GM21367 (cell line): ENCODE data around the gene VSTM1.

Experiments
- ATAC-seq: cut with Tn5 transposase; IDR thresholded peaks from one replicate; pipeline ENCODE4 v1.9.1; 2021; ENCODE audit not compliant: unreplicated experiment

The VSTM1 gene

GRCh38 chr19:54013866-54014265 is 49.8 kb downstream of the VSTM1 start:
- ATAC-seq: no peak

- no peak for ATAC-seq
These were observed 52.0 kb downstream of the VSTM1 start for GRCh38 chr19:54011507-54012211.

- no peak for ATAC-seq
These were observed 53.2 kb downstream of the VSTM1 start for GRCh38 chr19:54010474-54010873.

DNA sequence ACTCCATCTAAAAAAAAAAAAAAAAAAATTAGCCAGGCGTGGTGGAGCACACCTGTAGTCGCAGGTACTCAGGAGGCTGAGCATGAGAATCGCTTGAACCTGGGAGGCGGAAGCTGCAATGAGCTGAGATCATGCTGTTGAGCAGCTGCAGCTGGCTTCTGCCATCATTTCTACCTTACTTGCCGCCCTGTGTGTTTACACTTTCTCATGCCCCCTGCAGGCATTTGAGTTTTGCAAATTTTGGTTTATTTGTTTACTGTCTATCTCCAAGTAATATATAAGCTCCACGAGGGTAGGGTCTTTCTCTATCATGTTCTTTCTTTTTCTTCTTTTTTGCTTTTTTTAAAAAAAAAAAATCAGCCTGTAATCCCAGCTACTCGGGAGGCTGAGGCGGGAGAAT is 54.3 kb downstream of the VSTM1 start:
- ATAC-seq: no peak

DNA sequence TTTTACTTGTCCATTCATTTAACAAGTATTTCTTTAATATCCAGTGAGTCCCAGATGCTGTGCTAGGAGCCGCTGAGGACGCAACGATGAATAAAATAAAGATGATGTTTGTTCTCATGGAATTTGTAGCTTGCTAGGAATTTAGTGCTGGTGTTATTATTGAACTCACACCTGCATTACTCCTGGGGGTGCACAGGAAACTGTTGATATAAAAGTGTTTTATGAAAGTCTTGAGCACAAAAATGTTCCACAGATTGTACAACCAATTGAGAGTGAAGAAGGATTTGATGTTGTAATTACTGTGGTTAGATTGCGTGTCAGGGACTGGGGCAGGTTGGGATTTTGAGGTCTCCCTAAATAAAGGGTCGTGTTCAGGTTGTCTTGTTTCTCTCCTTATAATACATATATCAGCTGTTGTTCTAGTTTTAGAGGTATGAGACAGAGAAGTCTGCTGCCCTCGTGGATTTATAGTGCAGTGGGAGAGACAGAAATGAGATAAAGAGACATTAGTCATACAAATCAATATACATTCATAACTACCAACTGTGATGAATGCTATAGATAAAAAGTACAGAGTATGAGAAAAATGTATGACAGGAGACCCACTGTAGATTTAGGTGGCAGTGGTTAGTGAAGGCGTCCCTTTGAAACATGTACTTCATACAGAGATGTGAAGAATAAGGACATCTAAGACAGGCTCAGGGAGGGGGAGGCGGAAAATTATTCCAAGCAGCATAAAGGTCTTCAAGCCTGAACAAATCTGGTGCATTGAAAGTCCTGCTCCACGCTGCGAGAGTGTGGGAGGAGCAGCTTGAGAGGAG is 61.0 kb downstream of the VSTM1 start:
- no peak for ATAC-seq

- ATAC-seq: no peak
These were observed 62.2 kb downstream of the VSTM1 start for GRCh38 chr19:54001496-54001895.

DNA sequence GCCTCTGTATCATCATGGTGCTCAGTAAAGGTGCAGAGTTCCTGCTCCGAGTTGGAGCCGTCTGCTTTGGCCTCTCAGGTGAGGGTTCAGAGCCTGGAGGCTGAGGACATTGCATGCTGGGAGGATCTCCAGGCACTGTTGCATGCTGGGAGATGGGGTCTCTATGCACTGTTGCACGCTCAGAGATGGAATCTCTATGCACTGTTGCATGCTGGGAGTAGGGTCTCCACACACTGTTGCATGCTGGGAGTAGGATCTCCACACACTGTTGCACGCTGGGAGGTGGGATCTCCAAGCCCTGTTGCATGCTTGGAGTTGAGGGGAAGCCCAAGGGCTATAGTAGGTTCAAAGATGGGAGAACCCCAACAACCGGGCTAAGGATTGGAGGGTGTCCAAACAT is 64.0 kb downstream of the VSTM1 start:
- no peak for ATAC-seq

GRCh38 chr19:53998223-53998622 is 65.5 kb downstream of the VSTM1 start:
- no peak for ATAC-seq

DNA sequence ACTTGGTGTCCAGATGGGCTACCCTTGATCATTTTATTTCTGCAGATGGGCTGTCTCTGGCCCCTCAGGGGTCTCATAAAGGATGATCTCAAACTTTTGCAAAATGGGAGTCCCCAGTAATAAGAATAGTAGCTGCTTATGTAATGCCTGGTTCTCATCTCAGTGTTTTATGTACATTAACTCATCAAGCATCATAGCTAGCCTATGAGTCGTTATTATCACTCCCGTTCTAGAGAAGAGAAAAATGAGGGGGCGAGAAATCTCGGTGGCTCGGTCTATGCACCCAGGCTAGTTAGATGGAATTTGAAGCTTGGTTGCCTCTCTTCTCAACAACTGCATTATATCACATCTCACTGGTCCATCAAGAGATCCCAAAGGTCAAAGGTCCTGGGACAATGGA is 68.9 kb downstream of the VSTM1 start:
- no peak for ATAC-seq

DNA sequence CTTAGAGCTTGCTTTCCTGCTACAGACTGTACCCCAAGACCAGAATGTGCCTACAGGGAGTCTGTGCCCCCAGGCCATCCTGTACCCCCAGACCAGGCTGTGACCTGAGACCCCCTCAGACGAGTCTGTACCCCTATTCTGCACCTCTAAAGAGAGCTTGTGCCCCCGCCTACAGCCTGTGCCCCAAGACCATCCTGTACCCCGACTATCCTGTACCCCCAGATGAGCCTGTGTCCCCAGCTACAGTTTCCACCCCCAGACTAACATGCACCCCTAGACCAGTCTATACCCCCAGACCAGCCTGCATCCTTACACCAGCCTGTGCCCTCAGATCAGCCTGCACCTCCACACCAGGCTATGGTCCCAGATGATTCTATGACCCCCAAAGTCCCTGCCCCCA is 70.2 kb downstream of the VSTM1 start:
- no peak for ATAC-seq

DNA sequence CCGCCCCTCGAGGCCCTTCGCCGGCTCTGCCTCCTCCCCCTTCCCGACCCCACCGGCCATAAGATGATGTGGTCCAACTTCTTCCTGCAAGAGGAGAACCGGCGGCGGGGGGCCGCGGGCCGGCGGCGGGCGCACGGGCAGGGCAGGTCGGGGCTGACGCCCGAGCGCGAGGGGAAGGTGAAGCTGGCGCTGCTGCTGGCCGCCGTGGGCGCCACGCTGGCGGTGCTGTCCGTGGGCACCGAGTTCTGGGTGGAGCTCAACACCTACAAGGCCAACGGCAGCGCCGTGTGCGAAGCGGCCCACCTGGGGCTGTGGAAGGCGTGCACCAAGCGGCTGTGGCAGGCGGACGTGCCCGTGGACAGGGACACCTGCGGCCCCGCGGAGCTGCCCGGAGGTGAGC is 70.9 kb downstream of the VSTM1 start:
- no peak for ATAC-seq

- no peak for ATAC-seq
These were observed 71.5 kb downstream of the VSTM1 start for GRCh38 chr19:53992211-53992610.

GRCh38 chr19:53991224-53992113 is 72.2 kb downstream of the VSTM1 start, which contains the start of gene CACNG6:
Gene CACNG6, plus strand, starts transcription at chr19:53991637. Its CDS starts 1,241 bp downstream, at chr19:53992878.
- no peak for ATAC-seq
